HG02973 (cell line): ENCODE results near the gene CYP4V2.

Experiments
- ATAC-seq: cut with Tn5 transposase; IDR thresholded peaks from one replicate; pipeline ENCODE4 v1.9.1; 2021; ENCODE audit warnings: moderate library complexity; ENCODE audit not compliant: unreplicated experiment

Gene CYP4V2

GRCh38 chr4:186191200-186192065 lies at the start of gene CYP4V2:
Gene CYP4V2, plus strand, starts transcription at chr4:186191567. Its CDS starts 257 bp downstream, at chr4:186191824.
- peak; percentile 86 for ATAC-seq

GRCh38 chr4:186144198-186144945 lies 47.0 kb upstream of the CYP4V2 start:
- ATAC-seq: peak; percentile 56

GRCh38 chr4:186144946-186145569 lies 46.3 kb upstream of the CYP4V2 start:
- peak; percentile 36 for ATAC-seq

- no peak for ATAC-seq
Measured at GRCh38 chr4:186146458-186146857, 44.9 kb upstream of the CYP4V2 start.

- no peak for ATAC-seq
Measured at GRCh38 chr4:186148336-186148975, 42.9 kb upstream of the CYP4V2 start.

- ATAC-seq: no peak
Measured at GRCh38 chr4:186149872-186150271, 41.5 kb upstream of the CYP4V2 start.

- no peak for ATAC-seq
Measured at GRCh38 chr4:186150926-186151325, 40.4 kb upstream of the CYP4V2 start.

GRCh38 chr4:186151499-186151898 lies 39.9 kb upstream of the CYP4V2 start:
- no peak for ATAC-seq

- no peak for ATAC-seq
Measured at GRCh38 chr4:186158021-186158813, 33.1 kb upstream of the CYP4V2 start.

- ATAC-seq: no peak
Measured at GRCh38 chr4:186158966-186159365, 32.4 kb upstream of the CYP4V2 start.

GRCh38 chr4:186159613-186160012 lies 31.8 kb upstream of the CYP4V2 start:
- ATAC-seq: no peak

- ATAC-seq: peak; percentile 99
Measured at GRCh38 chr4:186161138-186161537, 30.2 kb upstream of the CYP4V2 start.

GRCh38 chr4:186166852-186167512 lies 24.4 kb upstream of the CYP4V2 start:
- no peak for ATAC-seq

- no peak for ATAC-seq
Measured at GRCh38 chr4:186167605-186168004, 23.8 kb upstream of the CYP4V2 start.

- ATAC-seq: no peak
Measured at GRCh38 chr4:186168750-186169149, 22.6 kb upstream of the CYP4V2 start.

- ATAC-seq: no peak
Measured at GRCh38 chr4:186169333-186169944, 21.9 kb upstream of the CYP4V2 start.

- ATAC-seq: no peak
Measured at GRCh38 chr4:186169945-186170802, 21.2 kb upstream of the CYP4V2 start.

GRCh38 chr4:186170966-186171365 lies 20.4 kb upstream of the CYP4V2 start:
- no peak for ATAC-seq
